HepG2 (cell line): ENCODE results near the gene AGPAT3. TPM values are rescaled to one million over a fixed set of nuclear protein-coding genes. Genes with fewer than 3 reads are reported as not detected.

Experiments
- ATAC-seq: fragments of 200-7000 bp; cut with Tn5 transposase; 3 replicates; pipeline ENCODE4 v1.9.1; 2020; ENCODE audit warnings: mild to moderate bottlenecking, moderate library complexity
- BruUV-seq: library from RNA; stranded (reverse); fragments of 400-500 nt; replicated peaks from 2 replicates; lab custom pipeline; 2021; lab: Mats Ljungman, UMichigan
- CTCF ChIA-PET: fragments of 300-600 bp; formaldehyde crosslinking; extraction: SDS; loops from one replicate; lab custom pipeline; 2021; ENCODE audit warnings: low total read pairs, inconsistent platforms, low intra/inter-chr PET ratio; lab: Yijun Ruan, JAX
- POLR2A ChIA-PET: fragments of 350-600 bp; sonication (Branson Sonifier 250); formaldehyde crosslinking; loops from one replicate; lab custom pipeline; 2020; ENCODE audit warnings: antibody characterized with exemption, inconsistent platforms; lab: Yijun Ruan, JAX
- DNase-seq: peaks from one replicate; pipeline ENCODE4 v3.0.0-alpha.2; 2015; ENCODE audit warnings: low spot score
- FAIRE-seq: peaks from 3 replicates; lab custom pipeline; 2011; peaks lifted over from hg19 to GRCh38; lab: Jason Lieb, UNC
- H2AFZ ChIP-seq: one replicate; pipeline ENCODE4 v1.6.1; 2011; ENCODE audit warnings: low read length, inconsistent platforms
- H3K27ac ChIP-seq: fragments of 300-600 bp; 3 replicates; pipeline ENCODE4 v1.8.0; 2011; ENCODE audit warnings: mixed run types, mild to moderate bottlenecking, mixed read lengths, low read length, inconsistent platforms; ENCODE audit not compliant: insufficient read depth; ENCODE audit errors: extremely low read length
- H3K27me3 ChIP-seq, 2 experiments: fragments of 200-600 bp in 1 of 2; 2 replicates in 1 of 2; 3 replicates in 1 of 2; pipeline versions ENCODE4 v1.6.0 to v1.8.0; 2011; ENCODE audit warnings: low read length in 2 of 2, mild to moderate bottlenecking in 2 of 2, moderate library complexity in 2 of 2, inconsistent platforms in 1 of 2; ENCODE audit not compliant: insufficient read depth in 2 of 2, control insufficient read depth in 1 of 2
- H3K36me3 ChIP-seq, 2 experiments: fragments of 200-600 bp in 1 of 2; replicated peaks in 1 of 2; 2 replicates in 1 of 2; 3 replicates in 1 of 2; pipeline versions ENCODE4 v1.5.1 to v1.8.0; 2011; ENCODE audit warnings: low read length in 2 of 2, inconsistent platforms in 1 of 2; ENCODE audit not compliant: insufficient read depth in 2 of 2, control insufficient read depth in 1 of 2
- H3K4me1 ChIP-seq: 2 replicates; pipeline ENCODE4 v1.5.1; 2012; ENCODE audit warnings: low read length, inconsistent platforms; ENCODE audit not compliant: insufficient read depth
- H3K4me2 ChIP-seq: 2 replicates; pipeline ENCODE4 v1.6.0; 2011; ENCODE audit warnings: low read depth, low read length, inconsistent platforms
- H3K4me3 ChIP-seq, 3 experiments: fragments of 200-600 bp in 1 of 3; sonication (generic), shearing (Covaris generic) in 1 of 3; replicated peaks in 1 of 3; 2 replicates each; pipeline ENCODE4 v1.5.1; 2011 to 2016; ENCODE audit warnings: low read length in 3 of 3, inconsistent platforms in 2 of 3, low read depth in 2 of 3, mild to moderate bottlenecking in 2 of 3, control low read depth in 1 of 3, mixed read lengths in 1 of 3; ENCODE audit not compliant: insufficient read depth in 1 of 3
- H3K79me2 ChIP-seq: one replicate; pipeline ENCODE4 v1.6.1; 2011; ENCODE audit warnings: low read length, inconsistent platforms; ENCODE audit not compliant: insufficient read depth
- H3K9ac ChIP-seq: 2 replicates; pipeline ENCODE4 v1.6.0; 2011; ENCODE audit warnings: mild to moderate bottlenecking, low read depth, low read length, inconsistent platforms; ENCODE audit not compliant: insufficient read depth
- H3K9me3 ChIP-seq: 2 replicates; pipeline ENCODE4 v1.5.1; 2012; ENCODE audit warnings: mild to moderate bottlenecking, low read length
- H4K20me1 ChIP-seq: 2 replicates; pipeline ENCODE4 v1.6.0; 2011; ENCODE audit warnings: inconsistent platforms, mild to moderate bottlenecking, low read length, moderate library complexity; ENCODE audit not compliant: insufficient read depth
- DZIP1 ChIP-seq: sonication (generic); formaldehyde crosslinking; IDR thresholded peaks from 2 replicates; pipeline ENCODE4 v1.5.0; 2020; ENCODE audit warnings: mild to moderate bottlenecking, missing genetic modification reagents
- GABPB1 ChIP-seq: IDR thresholded peaks from 2 replicates; pipeline ENCODE4 v1.6.1; 2016; ENCODE audit warnings: mild to moderate bottlenecking, missing genetic modification reagents, moderate library complexity, missing compliant biosample characterization
- HCFC1 ChIP-seq: fragments of 150-350 bp; IDR thresholded peaks from 2 replicates; pipeline ENCODE4 v1.6.1; 2014; ENCODE audit warnings: low read depth, low read length
- REXO4 ChIP-seq: sonication (generic); formaldehyde crosslinking; IDR thresholded peaks from 2 replicates; pipeline ENCODE4 v1.8.0; 2022; ENCODE audit warnings: missing genetic modification reagents, mild to moderate bottlenecking, borderline replicate concordance
- ZBTB20 ChIP-seq: sonication (generic); formaldehyde crosslinking; IDR thresholded peaks from 2 replicates; pipeline ENCODE4 v1.8.1; 2023; ENCODE audit warnings: missing genetic modification reagents, low read depth, mild to moderate bottlenecking, borderline replicate concordance
- ZNF337 ChIP-seq: sonication (generic); formaldehyde crosslinking; IDR thresholded peaks from 2 replicates; pipeline ENCODE4 v1.5.1; 2020; ENCODE audit warnings: missing genetic modification reagents, low read depth, mild to moderate bottlenecking, borderline replicate concordance
- ZNF547 ChIP-seq: sonication (generic); formaldehyde crosslinking; IDR thresholded peaks from 2 replicates; pipeline ENCODE4 v1.5.1; 2020; ENCODE audit warnings: mild to moderate bottlenecking, missing genetic modification reagents
- ZSCAN31 ChIP-seq: sonication (generic); formaldehyde crosslinking; IDR thresholded peaks from 2 replicates; pipeline ENCODE4 v1.5.0; 2020; ENCODE audit warnings: low read depth, mild to moderate bottlenecking, missing genetic modification reagents
- WGBS: methylation state at CpG from one replicate; pipeline ENCODE4 v1.1.6; 2017; ENCODE audit warnings: low lambda C conversion rate; 5-methylcytosine and 5-hydroxymethylcytosine counted together
- in situ Hi-C: cut with HindIII; loops from 2 replicates; pipeline ENCODE4 v1.10.0; 2017; ENCODE audit warnings: low pct_unique_long_range_greater_than_20kb; ENCODE audit not compliant: extremely low pct_ligation_motif_present
- intact Hi-C: fragments of 100-400 bp; cut with micrococcal nuclease; formaldehyde crosslinking; loops from one replicate; pipeline ENCODE4 v1.10.0; 2022; ENCODE audit not compliant: unreplicated experiment
- polyA plus RNA-seq, 8 experiments: library from polyadenylated mRNA; depleted of rRNA in 3 of 8; stranded (reverse) in 7 of 8; unstranded in 1 of 8; fragments of >200 nt; fragmentation: Illumina TruSeq in 4 of 8; extraction: Trizol in 4 of 8; gene quantifications; 2 replicates each; pipeline versions ENCODE4 v1.2.1 to v1.2.3, GENCODE V29; 2011 to 2016; ENCODE audit warnings: low read depth in 4 of 8, missing spikeins in 1 of 8, mixed read lengths in 1 of 8; ENCODE audit not compliant: insufficient read depth in 1 of 8
- total RNA-seq, 5 experiments: library from RNA; depleted of rRNA; stranded (reverse); fragments of >200 nt; fragmentation: Illumina TruSeq; extraction: Trizol; gene quantifications; 2 replicates each; pipeline ENCODE4 v1.2.3, GENCODE V29; 2016; ENCODE audit warnings: low read depth in 1 of 5
- TF ChIP-seq, protein P1 (sequence below): sonication (generic); formaldehyde crosslinking; IDR thresholded peaks from 2 replicates; pipeline ENCODE4 v1.5.1; 2020; ENCODE audit warnings: missing genetic modification reagents, mild to moderate bottlenecking, borderline replicate concordance

Gene AGPAT3
- total and polyA plus RNA-seq, 2 of the 13 experiments (the other 11 are each of a cell fraction or from before 2014, with no cell fraction given), result 32.2 to 54.4 TPM

DNA sequence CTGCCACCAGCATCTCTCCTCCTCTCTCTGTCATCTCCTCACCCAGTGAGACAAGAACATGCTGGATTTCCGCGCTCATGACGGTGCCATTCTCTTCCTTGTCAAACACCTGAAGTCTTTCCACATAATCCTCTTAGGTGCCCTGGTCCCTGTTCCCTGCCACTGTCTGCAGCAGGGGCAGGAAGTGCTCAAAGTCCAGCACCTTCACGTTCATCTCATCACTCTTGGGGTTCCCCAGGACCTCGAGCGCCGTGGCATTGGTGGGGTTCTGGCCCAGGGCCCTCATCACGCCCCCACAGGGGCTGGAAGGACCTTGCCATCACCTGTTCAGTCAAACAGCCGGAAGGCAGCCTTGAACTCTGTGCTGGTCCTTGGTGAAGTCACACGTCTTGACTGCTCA is 9.1 kb upstream of the AGPAT3 start:
- H3K9me3 ChIP-seq, result no peaks in the 10 kb centered on the region
- no peak overlapping the region for H3K27ac ChIP-seq
- WGBS, result 23% methylated on average over 10 of the region's 10 CpGs
- H4K20me1 ChIP-seq, result no peaks in the 10 kb centered on the region
- intact Hi-C loops, result loop anchor here (2.0 kb wide), 1 partner anchor 63 kb away; no protein-coding TSS in a partner anchor
- BruUV-seq, result no TSS peak
- ATAC-seq, result no peak
- TF ChIP-seq ZNF337 (CRISPR knock-in tag) (no peak), HCFC1 (no peak), ZBTB20 (CRISPR knock-in tag) (no peak), DZIP1 (CRISPR knock-in tag) (no peak), ZNF547 (CRISPR knock-in tag) (no peak), GABPB1 (no peak), ZSCAN31 (CRISPR knock-in tag) (no peak), REXO4 (CRISPR knock-in tag) (no peak)
- TF ChIP-seq, protein P1, sequence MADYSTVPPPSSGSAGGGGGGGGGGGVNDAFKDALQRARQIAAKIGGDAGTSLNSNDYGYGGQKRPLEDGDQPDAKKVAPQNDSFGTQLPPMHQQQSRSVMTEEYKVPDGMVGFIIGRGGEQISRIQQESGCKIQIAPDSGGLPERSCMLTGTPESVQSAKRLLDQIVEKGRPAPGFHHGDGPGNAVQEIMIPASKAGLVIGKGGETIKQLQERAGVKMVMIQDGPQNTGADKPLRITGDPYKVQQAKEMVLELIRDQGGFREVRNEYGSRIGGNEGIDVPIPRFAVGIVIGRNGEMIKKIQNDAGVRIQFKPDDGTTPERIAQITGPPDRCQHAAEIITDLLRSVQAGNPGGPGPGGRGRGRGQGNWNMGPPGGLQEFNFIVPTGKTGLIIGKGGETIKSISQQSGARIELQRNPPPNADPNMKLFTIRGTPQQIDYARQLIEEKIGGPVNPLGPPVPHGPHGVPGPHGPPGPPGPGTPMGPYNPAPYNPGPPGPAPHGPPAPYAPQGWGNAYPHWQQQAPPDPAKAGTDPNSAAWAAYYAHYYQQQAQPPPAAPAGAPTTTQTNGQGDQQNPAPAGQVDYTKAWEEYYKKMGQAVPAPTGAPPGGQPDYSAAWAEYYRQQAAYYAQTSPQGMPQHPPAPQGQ, result no peak
- DNase-seq, result no peak
- no peak overlapping the region for H3K4me3 ChIP-seq
- no peaks in the 10 kb centered on the region for H3K36me3 ChIP-seq
- in situ Hi-C loops, result no loop called here
- FAIRE-seq, result no peak
- H3K27me3 ChIP-seq, result peaks cover 9 to 33% of the 10 kb centered on the region in 2 experiments
- CTCF ChIA-PET, result no interaction called here
- POLR2A ChIA-PET, result no interaction called here
- no peak overlapping the region for H3K9ac ChIP-seq
- H2AFZ ChIP-seq, result no peak overlapping the region
- peaks cover 65% of the 10 kb centered on the region for H3K4me1 ChIP-seq
- H3K79me2 ChIP-seq, result no peaks in the 10 kb centered on the region
- H3K4me2 ChIP-seq, result no peak overlapping the region
